H1 (cell line): ENCODE measurements around the gene ADGRV1. TPM values are rescaled to one million over a fixed set of nuclear protein-coding genes. Genes with fewer than 3 reads are reported as not detected.

ENCODE experiments used
- CBX8 ChIP-seq: fragments of 300-800, 300-1000 bp; sonication (generic); IDR thresholded peaks from 2 replicates; pipeline ENCODE4 v1.7.1; 2016; ENCODE audit warnings: low read depth, low read length, borderline replicate concordance
- CHD7 ChIP-seq: fragments of 300-600 bp; sonication (generic); IDR thresholded peaks from 2 replicates; pipeline ENCODE4 v1.7.1; 2012; ENCODE audit warnings: low read length, moderate library complexity, mild to moderate bottlenecking, inconsistent platforms; ENCODE audit not compliant: insufficient replicate concordance
- FOSL1 ChIP-seq: IDR thresholded peaks from 2 replicates; pipeline ENCODE4 v1.6.1; 2011; ENCODE audit warnings: mild to moderate bottlenecking, low read depth, low read length, moderate library complexity; ENCODE audit not compliant: insufficient read depth
- GABPA ChIP-seq: IDR thresholded peaks from 2 replicates; pipeline ENCODE4 v1.6.1; 2011; ENCODE audit warnings: mild to moderate bottlenecking, low read length, moderate library complexity, borderline replicate concordance; ENCODE audit not compliant: insufficient read depth
- HDAC2 ChIP-seq, 2 experiments: fragments of 300-600 bp in 1 of 2; sonication (generic) in 1 of 2; IDR thresholded peaks; 2 replicates each; pipeline ENCODE4 v1.6.1; 2011 to 2012; ENCODE audit warnings: low read depth in 2 of 2, low read length in 2 of 2, mild to moderate bottlenecking in 2 of 2, moderate library complexity in 2 of 2, borderline replicate concordance in 1 of 2, inconsistent platforms in 1 of 2
- RNF2 ChIP-seq: fragments of 200-900, 300-1000 bp; sonication (generic); IDR thresholded peaks from 2 replicates; pipeline ENCODE4 v1.7.1; 2016; ENCODE audit warnings: borderline replicate concordance, low read depth, mild to moderate bottlenecking, antibody characterized with exemption, low read length; ENCODE audit not compliant: poor library complexity, severe bottlenecking; ENCODE audit errors: missing control alignments
- SAP30 ChIP-seq: fragments of 300-600 bp; sonication (generic); IDR thresholded peaks from 2 replicates; pipeline ENCODE4 v1.7.1; 2012; ENCODE audit warnings: low read length, moderate library complexity, mild to moderate bottlenecking, inconsistent platforms; ENCODE audit not compliant: insufficient read depth, insufficient replicate concordance
- ZNF274 ChIP-seq: IDR thresholded peaks from 2 replicates; pipeline ENCODE4 v1.7.0; 2012; ENCODE audit warnings: low read length, borderline replicate concordance; ENCODE audit errors: extremely low read depth
- polyA plus RNA-seq, 7 experiments: library from polyadenylated mRNA; depleted of rRNA in 3 of 7; stranded (reverse) in 5 of 7; unstranded in 2 of 7; fragments of >200 nt in 5 of 7; fragments of 200-250 nt in 2 of 7; gene quantifications; 1 replicate in 5 of 7; 2 replicates in 1 of 7; 4 replicates in 1 of 7; pipeline versions ENCODE4 v1.2.1 to v1.2.3, GENCODE V29; 2011 to 2013; ENCODE audit warnings: missing spikeins in 2 of 7, mixed read lengths in 2 of 7
- total RNA-seq: library from RNA; stranded (reverse); fragmentation: NEBNext Ultra II Directional; extraction: Animal tissue kit (Norgen Biotek cat#: 25700); gene quantifications from 2 replicates; pipeline ENCODE4 v1.2.1, GENCODE V29; 2021

Gene ADGRV1
- total and polyA plus RNA-seq, 2 of the 8 experiments (the other 6 are each of a cell fraction or from before 2014, with no cell fraction given), result 53.1 to 62.2 TPM

GRCh38 chr5:91190314-91190690, 631.7 kb downstream of the ADGRV1 start (continued):
- TF ChIP-seq CHD7 (no peak), FOSL1 (no peak), HDAC2 (IDR thresholded peaks at IDR 0.05; ENCODE audit: borderline replicate concordance in 1 of 2, low read depth in 2 of 2, low read length in 2 of 2) (no peak), GABPA (no peak), SAP30 (no peak), CBX8 (no peak), ZNF274 (no peak), RNF2 (no peak)
